NCI-H345 (cell line): Measurements from ENCODE around the gene GID4.

Experiments
- DNase-seq: peaks from one replicate; lab custom pipeline; 2025; lab: John Stamatoyannopoulos, UW

GID4 gene

GRCh38 chr17:18043491-18043890 lies 4.3 kb downstream of the GID4 start:
- no peak for DNase-seq

GRCh38 chr17:18044609-18045008 lies 5.4 kb downstream of the GID4 start:
- DNase-seq: no peak

GRCh38 chr17:18045691-18046350 lies 6.6 kb downstream of the GID4 start:
- DNase-seq: no peak

GRCh38 chr17:18055597-18055996 lies 16.4 kb downstream of the GID4 start:
- no peak for DNase-seq

- no peak for DNase-seq
Measured at GRCh38 chr17:18056214-18056613, 17.0 kb downstream of the GID4 start.

- DNase-seq: no peak
Measured at GRCh38 chr17:18059283-18059682, 20.1 kb downstream of the GID4 start.

- no peak for DNase-seq
Measured at GRCh38 chr17:18064053-18064452, 24.8 kb downstream of the GID4 start.

GRCh38 chr17:18065546-18065945 lies 26.3 kb downstream of the GID4 start:
- no peak for DNase-seq

GRCh38 chr17:18066866-18067265 lies 27.7 kb downstream of the GID4 start:
- no peak for DNase-seq

- no peak for DNase-seq
Measured at GRCh38 chr17:18069101-18069500, 29.9 kb downstream of the GID4 start.

- DNase-seq: no peak
Measured at GRCh38 chr17:18070861-18071340, 31.7 kb downstream of the GID4 start.

GRCh38 chr17:18071751-18072150 lies 32.5 kb downstream of the GID4 start:
- no peak for DNase-seq

GRCh38 chr17:18074566-18075272 lies 35.5 kb downstream of the GID4 start:
- DNase-seq: no peak

GRCh38 chr17:18076936-18077335 lies 37.7 kb downstream of the GID4 start:
- DNase-seq: no peak

GRCh38 chr17:18079543-18079942 lies 40.3 kb downstream of the GID4 start:
- DNase-seq: no peak

GRCh38 chr17:18084256-18084655 lies 45.0 kb downstream of the GID4 start:
- no peak for DNase-seq

GRCh38 chr17:18087610-18088491 lies 48.6 kb downstream of the GID4 start, which contains the start of gene DRG2:
Gene DRG2 (plus strand): TSS chr17:18087948. CDS start chr17:18088024, 76 bp downstream.
- DNase-seq: peak; percentile 84

- DNase-seq: no peak
Measured at GRCh38 chr17:18089613-18090012, 50.4 kb downstream of the GID4 start.

- peak; percentile 5 for DNase-seq
Measured at GRCh38 chr17:18093616-18094408, 54.6 kb downstream of the GID4 start.

GRCh38 chr17:18094409-18094807 lies 55.2 kb downstream of the GID4 start:
- DNase-seq: no peak

- no peak for DNase-seq
Measured at GRCh38 chr17:18099516-18099915, 60.3 kb downstream of the GID4 start.

- DNase-seq: no peak
Measured at GRCh38 chr17:18100616-18101015, 61.4 kb downstream of the GID4 start.
